LNCAP (cell line): ENCODE results near the gene PHF2.

ENCODE experiments used
- TF ChIP-seq, protein P1 (sequence below): fragments of 450-650 bp; IDR thresholded peaks from 2 replicates; pipeline ENCODE4 v1.5.1; 2017; ENCODE audit warnings: mild to moderate bottlenecking

PHF2 gene

GRCh38 chr9:93653760-93654159, 77.4 kb downstream of the PHF2 start:
- TF ChIP-seq, protein P1, sequence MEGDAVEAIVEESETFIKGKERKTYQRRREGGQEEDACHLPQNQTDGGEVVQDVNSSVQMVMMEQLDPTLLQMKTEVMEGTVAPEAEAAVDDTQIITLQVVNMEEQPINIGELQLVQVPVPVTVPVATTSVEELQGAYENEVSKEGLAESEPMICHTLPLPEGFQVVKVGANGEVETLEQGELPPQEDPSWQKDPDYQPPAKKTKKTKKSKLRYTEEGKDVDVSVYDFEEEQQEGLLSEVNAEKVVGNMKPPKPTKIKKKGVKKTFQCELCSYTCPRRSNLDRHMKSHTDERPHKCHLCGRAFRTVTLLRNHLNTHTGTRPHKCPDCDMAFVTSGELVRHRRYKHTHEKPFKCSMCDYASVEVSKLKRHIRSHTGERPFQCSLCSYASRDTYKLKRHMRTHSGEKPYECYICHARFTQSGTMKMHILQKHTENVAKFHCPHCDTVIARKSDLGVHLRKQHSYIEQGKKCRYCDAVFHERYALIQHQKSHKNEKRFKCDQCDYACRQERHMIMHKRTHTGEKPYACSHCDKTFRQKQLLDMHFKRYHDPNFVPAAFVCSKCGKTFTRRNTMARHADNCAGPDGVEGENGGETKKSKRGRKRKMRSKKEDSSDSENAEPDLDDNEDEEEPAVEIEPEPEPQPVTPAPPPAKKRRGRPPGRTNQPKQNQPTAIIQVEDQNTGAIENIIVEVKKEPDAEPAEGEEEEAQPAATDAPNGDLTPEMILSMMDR: no peak

- TF ChIP-seq, protein P1: no peak
Observed at GRCh38 chr9:93654351-93654961, 78.1 kb downstream of the PHF2 start.

DNA sequence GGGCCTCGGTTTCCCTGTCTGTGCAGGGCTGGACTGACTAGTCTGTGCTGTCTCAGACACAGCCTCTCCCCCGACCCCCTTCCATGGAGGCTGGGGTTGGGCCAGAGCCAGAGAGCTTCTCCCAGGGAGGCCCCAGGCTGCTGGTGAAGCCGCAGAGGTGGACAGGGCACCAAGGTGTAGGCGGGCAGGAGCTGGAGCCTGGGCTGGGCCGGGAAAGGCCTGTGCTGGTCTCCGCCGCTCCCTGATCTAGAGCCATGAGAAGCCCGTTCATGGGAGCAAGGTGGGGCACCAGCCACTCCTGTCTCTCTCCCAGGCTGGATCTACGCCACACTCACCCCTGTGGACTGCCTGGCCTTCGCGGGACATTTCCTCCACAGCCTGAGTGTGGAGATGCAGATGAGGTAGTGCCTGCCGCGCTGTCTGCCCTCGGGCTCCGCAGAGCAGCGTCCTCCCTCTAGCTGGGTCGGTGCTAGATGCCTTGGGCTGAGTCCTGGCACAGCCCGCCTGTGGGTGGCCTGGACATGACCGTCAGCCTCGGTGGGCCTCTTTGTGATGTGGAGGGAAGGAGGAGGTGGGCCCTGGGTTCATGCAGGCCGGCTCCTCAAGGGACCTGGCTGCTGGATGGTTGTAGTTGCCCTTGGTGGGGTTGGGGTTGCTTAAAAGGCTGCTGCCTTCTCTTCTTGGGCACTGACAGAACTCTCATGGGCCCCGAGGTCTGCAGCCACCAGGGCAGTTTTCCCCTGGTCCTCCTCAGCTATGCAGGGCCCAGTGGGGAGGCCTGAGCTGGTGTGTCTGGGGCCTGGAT, 79.4 kb downstream of the PHF2 start:
- TF ChIP-seq, protein P1: no peak

DNA sequence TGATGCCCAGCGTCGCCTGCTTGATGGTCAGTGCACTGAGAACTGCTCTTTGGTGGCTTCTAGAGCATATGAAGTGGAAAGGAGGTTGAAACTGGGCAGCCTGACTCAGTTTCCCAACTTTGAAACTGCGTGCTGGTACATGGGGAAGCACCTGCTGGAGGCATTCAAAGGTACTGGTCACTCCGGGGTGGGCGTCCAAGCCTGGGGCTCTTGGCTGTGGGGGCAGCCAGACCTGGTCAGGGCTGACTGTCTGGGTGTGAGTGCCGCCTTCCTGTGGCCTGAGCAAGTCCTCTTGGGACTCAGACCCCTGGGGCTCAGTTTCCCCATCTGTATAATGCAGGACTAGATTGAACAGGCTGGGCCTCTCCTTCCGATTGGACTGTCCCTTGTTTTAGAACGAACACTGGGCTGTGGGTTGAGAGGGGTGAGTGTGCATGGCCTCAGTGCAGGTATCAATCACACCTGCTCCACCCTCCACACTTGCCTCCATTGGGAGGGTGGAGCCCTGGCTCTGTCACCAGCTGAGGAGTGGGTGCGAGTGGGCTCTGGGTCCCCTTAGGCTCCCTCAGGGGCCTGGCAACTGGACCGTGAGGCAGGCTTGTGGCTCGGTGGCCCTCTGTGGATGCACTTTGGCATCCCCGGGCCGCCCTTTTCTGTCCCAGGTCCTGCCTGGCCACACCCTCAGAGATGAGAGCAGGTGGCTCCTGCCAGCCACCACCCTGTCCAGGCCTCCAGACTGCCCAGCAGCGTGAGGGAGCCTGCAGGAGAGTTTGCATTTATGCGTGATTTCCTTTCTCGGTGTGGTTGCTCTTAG, 80.2 kb downstream of the PHF2 start:
- TF ChIP-seq, protein P1: no peak

- TF ChIP-seq, protein P1: no peak
Observed at GRCh38 chr9:93657331-93658111, 81.1 kb downstream of the PHF2 start.

- TF ChIP-seq, protein P1: no peak
Observed at GRCh38 chr9:93658184-93658925, 82.0 kb downstream of the PHF2 start.
